HG02973 (cell line): ENCODE results near the gene DCTN5.
"Not testable (repeated sequence)": the region's sequence is repeated elsewhere in the genome, so short reads cannot be mapped to it uniquely, and the experiment has no call there.

ENCODE experiments used
- ATAC-seq: cut with Tn5 transposase; IDR thresholded peaks from one replicate; pipeline ENCODE4 v1.9.1; 2021; ENCODE audit warnings: moderate library complexity; ENCODE audit not compliant: unreplicated experiment

Gene DCTN5

DNA sequence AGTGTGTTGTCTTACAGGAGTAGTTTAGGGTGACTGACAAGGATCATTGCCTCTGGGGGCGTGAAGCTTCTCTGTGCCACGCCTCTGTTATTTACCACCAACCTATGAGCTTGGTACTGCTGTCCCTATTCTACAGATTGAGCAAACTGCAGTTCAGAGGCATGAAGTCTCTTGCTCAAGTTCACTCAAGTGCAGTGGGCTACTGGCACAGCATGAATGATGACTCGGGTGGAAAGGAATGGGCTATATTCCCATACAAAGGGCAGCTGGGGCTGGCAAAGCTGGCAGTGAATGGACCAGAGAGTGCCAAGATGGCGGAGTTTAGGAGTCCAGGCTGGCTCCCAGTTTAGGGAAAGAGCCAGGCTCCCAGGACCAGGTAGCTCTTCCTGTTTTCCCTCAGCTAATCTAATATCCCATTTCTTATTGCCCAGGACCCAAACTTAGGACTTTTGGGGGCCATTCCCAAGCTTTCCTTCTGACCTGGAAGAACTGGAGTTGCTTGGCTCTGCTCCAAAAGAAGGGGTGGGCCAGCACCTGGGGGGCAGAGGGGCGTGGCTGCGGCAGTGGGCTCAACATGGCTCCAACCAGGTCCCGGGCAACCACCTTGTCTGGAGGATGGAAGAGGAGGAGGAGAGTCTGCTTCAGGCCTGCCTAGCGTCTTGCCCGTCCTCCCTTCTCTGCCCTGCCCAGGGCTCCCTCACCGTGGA, 50.4 kb downstream of the DCTN5 start:
- ATAC-seq = no peak

DNA sequence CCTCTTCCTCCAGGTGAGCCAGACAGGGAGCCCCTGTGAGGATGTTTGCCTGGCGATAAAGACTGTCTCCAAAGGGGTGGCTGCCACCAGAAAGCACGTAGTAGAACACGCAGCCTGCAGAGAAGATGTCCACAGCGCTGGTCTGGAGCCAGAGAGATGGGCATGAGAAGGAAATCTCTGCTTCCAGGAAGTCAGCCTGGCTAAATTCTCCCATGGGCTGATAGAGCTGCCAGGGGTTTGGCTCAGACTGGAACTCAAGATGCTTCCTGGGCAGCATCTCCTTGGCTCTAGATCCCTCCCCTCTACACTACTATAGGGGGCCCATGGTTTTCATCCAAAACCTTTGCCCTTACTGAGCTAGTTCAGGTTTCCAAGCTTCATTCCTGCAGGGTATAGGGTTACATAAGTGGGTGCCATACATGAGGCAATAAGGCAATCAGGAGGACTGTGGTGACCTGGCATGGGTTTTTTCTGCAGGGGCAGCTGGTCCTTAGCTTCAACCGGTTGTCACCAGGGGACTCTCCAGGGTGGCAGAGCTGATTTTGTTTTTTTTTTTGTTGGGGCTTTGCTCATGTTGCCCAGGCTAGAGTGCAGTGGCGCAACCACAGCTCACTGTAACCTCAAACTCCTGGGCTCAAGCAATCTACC, 51.0 kb downstream of the DCTN5 start:
- no peak for ATAC-seq

DNA sequence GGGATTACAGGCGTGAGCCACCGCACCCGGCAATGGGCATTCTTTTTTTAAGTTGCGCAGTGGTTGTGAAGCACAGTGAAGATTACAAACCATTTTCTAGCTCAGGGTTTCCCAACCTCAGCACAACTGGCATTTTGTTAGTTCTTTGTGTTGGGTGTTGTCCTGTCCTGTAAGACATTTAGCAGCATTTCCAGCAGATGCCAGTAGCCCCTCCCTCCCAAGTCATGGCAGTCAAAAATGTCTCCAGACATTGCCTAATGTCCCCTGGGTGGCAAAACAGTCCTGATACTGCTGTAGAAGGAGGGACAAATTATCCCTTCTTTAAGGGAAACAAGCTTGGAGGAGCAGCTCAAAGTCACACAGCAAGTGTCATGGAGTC, 53.0 kb downstream of the DCTN5 start:
- no peak for ATAC-seq

DNA sequence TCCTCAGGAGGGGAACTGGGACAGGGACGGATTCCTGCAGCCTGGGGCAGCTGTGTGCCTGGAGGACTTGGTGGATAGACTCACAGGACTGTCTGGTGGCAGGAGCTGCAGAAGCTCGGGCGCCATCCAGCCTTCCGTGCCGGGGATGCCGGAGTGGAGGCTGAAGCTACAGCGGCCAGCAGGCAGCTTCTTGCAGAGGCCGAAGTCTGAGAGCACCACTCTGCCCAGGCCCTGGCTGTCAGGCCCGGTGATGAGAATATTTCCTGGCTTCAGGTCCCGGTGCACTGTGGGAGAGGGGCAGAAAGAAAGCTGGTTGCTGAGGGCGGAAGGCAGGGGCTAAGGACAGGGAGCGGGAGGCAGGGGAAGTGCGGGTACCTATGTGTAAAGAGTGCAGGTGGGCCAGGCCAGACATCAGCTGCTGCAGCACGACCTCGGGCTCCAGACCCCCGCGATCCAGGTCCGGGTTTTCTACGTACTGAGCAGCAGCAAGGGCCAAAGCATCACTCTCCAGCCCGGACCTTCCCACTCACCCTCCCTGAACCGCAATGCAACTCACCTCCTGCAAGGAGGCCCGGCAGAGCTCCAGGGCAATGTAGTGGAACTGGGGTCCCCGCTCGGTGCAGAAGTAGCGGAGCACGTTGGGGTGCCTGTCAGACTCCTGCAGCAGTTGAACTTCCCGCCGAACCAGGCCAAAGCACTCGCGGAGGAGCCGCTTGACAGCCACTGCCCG, 53.5 kb downstream of the DCTN5 start:
- no peak for ATAC-seq

DNA sequence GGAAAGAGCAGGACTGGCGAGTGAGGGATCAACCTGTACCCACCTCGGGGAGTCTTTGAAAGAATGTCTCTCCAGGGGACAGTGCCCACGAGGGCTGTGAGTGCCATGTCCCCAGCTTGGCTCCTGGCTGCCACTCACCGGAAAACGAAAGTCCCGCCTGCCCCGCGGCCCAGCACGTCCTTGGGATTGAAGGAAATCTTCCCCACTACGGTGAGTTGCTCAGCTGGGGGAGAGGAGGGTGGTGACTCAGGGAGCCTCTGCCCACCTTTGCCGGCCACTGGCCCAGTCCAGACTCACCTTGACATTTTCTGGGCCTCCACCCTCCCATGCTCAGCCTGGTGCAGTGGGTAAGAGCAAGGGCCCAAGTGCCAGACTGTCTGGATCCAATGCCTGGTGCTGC, 54.5 kb downstream of the DCTN5 start:
- no peak for ATAC-seq

DNA sequence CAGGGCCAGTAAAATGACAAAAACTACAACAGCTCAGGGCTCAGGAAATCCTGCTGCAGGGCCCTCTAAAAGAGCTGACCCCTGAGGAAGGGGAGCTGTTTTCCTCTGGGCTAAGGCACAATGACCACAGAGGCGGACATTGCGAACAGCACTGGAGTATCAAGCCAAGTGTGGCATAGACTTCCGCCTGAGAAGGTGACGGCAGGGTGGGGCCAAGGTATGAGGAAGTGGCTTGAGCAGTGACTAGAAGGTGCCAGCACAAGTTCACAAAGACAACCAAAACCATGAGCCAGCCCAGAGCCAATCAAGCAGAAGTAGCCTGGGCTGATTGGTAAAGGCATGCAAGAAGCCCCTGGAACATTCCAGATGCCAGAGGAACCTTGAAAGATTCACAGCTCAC, 57.8 kb downstream of the DCTN5 start:
- no peak for ATAC-seq

DNA sequence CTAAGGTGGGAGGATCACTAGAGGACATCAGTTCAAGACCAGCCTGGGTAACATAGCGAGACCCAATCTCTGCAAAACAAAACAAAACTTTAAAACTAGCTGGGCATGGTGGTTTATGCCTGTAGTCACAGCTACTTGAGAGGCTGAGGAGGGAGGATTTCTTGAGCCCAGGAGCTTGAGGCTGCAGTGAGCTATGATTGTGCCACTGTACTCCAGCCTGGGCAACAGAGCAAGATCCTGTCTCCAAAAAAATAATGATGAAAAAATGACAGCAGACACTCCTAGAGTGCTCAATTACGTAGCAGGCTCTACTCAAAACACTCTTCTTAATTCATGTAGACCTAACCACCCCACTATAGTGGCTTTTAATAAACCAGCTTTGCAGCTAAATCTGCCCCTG, 58.8 kb downstream of the DCTN5 start:
- no peak for ATAC-seq

DNA sequence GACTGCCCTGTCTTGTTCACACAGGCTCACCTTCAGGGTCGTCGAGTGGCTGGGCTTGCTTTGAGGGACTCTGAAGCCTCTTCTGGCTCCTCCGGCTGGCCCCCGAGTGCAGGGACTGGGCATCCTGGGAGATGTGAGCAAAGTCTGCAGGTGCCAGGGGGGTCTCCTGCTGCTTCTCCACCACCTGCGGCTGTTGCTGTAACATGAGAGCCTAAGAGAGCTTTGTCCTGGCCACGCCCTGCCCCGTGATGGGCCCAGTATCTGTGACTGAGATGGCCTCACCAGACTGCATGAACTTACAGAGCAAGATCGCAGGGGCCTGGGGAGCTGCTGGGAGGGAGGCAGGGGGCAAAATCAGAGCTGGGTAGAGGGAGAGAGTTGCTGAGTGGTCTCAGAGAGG, 59.2 kb downstream of the DCTN5 start:
- ATAC-seq = no peak

DNA sequence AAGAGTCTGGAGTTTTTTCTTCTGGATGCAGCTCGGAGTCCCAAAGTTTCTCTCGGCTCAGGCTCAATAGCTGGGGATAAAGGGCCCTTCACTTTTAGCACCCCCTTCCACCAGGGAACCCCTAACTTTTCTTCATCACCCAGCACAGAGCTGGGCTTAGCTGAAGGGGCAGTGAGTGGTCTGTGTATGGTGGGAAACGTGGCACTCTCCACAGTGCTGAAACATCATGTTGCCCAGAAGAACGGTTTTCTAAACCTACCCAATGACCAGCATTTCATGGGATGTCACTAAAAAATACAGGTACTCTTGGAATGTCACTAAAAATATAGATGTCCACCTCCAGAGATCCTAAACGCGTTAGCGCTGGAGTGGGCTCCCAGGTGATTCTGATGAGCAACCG, 59.8 kb downstream of the DCTN5 start:
- no peak for ATAC-seq

DNA sequence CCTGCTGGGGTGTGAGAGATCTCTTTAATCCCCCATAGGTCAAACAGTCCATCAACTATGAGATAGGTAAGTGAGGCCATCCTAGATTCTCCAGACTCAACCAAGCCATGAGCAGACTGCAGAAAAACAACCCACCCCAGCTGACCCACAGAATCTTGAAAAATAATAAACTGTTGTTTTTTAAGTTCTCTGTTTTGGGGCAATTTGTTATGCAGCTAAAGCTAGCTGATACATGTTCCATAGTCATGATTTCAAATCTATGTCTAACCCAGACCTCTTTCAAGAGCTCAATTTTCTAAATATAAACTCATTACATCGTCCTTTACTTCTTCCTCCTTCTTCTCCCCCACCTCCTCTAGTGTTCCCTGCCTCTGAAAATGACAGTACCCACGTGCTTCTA, 61.7 kb downstream of the DCTN5 start:
- no peak for ATAC-seq

DNA sequence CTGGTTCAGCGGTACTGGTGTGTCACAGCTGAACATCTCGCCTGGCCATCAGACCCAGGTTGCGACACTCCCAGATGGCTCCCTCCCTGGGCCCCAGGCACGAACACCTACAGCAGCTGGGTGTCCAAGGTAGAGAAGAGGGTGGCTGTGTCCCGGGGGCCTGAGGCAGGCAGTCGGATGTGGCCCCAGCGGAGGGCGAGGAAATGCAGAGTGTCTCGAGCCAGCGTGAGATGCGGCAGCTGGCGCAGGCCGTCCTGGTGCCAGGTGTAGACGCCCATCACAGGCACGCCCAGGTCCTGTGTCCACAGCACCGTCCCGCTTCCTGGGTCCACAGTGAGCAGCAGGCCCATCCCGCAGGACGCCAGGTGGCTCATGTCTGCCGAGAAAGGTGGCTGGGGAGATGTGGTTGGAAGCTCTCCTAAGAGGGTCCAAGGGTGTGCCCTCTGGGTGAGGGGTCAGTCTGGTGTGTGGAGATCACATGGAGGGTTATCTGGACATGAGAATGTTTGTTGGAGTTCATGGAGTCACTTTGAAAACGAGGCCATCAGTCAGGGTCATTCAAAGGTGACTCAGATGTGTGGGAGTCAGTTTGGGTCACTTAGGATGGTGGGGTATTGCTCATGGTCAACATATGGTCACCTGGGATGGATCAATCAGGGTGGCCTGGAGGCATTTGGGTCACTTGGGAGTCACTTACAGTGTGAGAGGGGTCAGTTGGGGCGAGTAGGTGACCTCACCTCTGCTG, 63.7 kb downstream of the DCTN5 start:
- no peak for ATAC-seq

DNA sequence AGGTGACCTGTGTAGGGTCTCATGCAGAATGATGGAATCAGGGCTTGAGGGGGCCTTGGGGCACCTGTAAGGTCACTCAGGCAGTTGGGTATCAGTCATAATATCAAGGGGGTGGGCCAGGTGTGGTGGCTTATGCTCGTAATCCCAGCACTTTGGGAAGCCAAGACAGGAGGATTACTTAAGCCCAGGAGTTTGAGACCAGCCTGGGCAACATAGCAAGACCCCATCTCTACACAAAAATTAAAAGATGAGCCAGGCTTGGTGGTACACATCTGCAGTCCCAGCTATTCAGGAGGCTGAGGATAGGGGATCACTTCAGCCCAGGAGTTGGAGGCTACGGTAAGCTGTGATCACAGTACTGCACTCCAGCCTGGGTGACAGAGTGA, 64.2 kb downstream of the DCTN5 start:
- no peak for ATAC-seq

DNA sequence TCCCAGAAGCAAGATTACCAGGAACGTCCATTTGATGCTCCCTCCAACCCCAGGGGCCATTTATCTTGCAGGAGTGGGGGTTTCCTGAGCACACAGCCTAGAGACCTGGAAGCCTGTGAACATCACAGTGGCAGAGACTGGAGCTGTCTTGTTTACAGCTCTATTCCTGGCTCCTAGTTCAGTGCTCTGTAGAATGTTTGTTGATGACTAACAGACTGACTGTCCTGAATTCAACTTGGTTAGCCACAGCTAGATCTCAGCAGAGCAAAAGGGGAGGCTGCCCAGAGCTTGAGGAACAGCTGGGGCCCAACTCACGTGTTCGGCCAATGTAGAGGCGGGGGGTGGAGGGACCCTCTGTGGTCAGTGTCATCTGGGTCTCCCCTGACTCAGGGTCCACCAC, 65.2 kb downstream of the DCTN5 start:
- no peak for ATAC-seq

DNA sequence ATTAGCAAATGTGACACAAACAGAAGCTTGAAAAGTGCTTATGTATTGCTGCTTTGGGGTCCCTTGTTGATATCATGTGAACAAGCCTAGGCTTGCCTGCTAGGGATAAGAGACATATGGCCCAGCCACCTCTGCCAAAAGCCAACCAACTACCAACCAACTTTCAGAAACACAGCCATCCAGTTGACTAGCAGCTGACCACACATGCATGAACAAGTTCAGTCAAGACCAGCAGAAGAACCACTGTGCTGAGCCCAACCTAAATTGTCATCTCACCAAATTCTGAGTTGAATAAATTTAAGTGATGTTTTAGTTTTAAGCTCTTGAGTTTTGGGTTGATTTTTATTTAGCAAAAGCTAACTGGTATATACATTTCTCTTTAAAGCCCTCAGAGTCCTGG, 68.3 kb downstream of the DCTN5 start:
- no peak for ATAC-seq

DNA sequence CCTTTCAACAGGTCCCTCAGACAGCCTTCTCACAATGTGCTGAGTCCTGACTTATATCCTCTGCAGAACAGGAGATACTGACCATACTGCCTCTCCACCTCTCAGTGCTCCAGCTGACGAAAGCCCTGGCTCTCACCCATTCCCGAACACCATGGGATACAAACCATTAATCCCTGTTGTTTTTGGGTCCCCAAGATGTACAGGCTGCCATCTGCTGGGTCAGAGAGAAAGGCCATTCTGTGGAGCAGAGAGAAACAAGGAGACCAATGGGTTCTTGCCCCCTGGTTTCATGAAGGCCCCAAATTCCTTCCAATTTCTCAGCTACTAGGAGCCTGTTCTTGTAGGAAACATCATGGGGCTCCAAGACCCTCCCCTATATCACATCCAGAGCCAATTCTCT, 68.7 kb downstream of the DCTN5 start:
- no peak for ATAC-seq

DNA sequence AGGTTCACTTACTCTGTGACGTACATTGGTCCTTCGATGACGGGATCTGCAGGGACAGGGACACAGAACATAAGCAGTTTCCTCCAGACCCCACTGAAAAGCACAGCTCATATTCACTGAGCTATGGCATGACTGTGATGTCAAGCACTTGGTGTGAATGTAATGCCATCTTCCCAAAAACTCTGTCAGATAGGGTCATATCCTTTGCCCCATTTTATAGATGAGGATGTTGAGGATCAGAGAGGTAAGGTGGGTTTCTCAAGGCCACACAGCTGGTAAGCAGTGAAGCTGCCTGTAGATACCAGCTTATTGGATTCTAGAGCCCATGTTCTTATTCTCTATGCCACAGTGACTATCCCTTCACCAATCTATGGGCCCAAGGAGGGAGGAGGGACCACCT, 69.2 kb downstream of the DCTN5 start:
- no peak for ATAC-seq

DNA sequence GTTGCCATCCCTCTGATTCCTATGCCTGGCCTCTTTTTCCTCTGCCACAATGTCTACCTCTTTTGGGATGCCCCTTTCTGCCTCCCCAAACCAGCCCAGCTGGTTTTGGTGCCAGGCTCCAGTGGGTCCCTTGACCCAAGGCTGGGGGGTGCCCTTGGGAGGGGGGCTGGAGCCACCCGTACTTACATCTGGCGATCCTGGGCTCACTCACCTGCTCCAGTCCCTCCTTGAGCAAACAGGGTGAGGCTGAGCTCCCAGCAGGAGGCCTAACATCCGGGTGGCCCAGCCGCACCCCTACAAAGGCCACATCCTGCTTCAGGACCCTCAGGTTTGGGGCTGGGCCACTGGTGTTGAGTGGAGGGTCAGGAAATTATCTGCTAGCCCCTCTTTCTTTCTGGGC, 70.5 kb downstream of the DCTN5 start:
- ATAC-seq = no peak

DNA sequence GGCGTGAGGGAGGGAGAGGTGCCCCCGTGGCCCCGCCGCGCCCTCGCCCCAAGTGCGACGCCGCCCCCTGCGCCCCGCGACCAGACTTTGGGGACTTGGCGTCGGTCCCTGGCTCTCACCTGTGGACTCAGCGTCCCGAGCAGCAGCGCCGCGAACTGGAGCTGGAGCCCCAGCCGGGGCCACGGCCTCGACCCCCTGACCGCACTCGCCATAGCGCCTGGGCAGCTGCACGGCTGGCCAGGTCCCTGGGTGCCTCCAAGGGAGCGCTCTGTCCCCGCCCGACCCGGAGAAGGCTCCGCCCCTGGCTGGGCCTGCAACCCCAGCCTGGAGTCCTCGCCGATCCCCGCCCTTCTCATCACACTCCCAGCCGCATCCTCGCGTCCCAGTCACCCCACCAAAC, 71.7 kb downstream of the DCTN5 start, which contains the start of gene ERN2:
Gene ERN2, minus strand, starts transcription at position 247 of the 400 bp plus-strand sequence. Its CDS starts 35 bp downstream, at position 212.
- no peak for ATAC-seq

DNA sequence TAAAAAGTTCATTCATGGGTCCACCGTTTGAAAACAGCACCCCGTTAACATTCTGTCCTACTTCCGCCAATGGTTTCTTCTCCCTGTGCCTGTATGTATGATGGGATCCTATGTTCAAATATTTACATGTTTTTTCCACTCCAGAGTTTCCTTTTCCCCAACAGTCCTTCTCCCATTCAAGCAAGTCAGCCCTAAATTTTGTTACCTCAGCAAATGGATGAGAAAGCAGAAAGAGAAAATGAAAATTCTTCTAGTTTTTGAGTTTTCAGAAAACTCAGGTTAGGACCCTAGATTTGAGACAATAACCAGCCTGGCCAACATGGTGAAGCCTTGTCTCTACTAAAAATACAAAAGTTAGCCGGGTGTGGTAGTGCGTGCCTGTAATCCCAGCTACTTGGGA, 75.2 kb downstream of the DCTN5 start:
- ATAC-seq = no peak

DNA sequence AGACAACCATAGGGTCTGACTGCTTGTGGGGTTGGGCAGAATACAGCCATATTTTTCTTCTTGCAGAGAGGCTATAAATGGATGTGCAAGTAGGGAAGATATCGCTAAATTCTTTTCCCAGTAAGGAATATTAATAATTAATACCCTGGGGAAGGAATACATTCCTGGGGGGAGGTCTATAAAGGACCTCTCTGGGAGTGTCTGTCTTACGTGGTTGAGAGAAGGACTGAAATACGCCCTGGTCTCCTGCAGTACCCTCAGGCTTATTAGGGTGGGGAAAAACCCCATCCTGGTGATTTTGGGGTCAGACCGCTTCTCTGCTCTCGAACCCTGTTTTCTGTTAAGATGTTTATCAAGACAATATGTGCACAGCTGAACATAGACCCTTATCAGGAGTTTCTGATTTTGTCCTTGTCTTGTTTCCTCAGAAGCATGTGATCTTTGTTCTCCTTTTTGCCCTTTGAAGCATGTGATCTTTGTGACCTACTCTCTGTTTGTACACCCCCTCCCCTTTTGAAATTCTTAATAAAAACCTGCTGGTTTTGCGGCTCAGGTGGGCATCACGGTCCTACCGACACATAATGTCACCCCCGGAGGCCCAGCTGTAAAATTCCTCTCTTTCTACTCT, 81.5 kb downstream of the DCTN5 start:
- not testable (repeated sequence) for ATAC-seq
